Measurements from ENCODE around the gene RABGGTA. TPM values are rescaled to one million over a fixed set of nuclear protein-coding genes. Genes with fewer than 3 reads are reported as not detected.

Gene RABGGTA
- total RNA-seq, 4 donors from 2014 or later, result 11.9 to 34.9 (median 22.6) TPM

GRCh38 chr14:24234095-24235005, 37.0 kb downstream of the RABGGTA start:
- TF ChIP-seq CTCF (IDR thresholded peaks at IDR 0.05; ENCODE audit: low read depth), result no peak

- TF ChIP-seq CTCF (IDR thresholded peaks at IDR 0.05; ENCODE audit: low read depth), result no peak
Observed at GRCh38 chr14:24233538-24233866, 37.9 kb downstream of the RABGGTA start.

GRCh38 chr14:24232645-24233537, 38.5 kb downstream of the RABGGTA start, which contains the start of gene GMPR2:
Gene GMPR2, plus strand, starts transcription at chr14:24232929. Its CDS starts 325 bp downstream, at chr14:24233254.
- TF ChIP-seq CTCF (IDR thresholded peaks at IDR 0.05; ENCODE audit: low read depth), result no peak

GRCh38 chr14:24232121-24232644, 39.2 kb downstream of the RABGGTA start, which contains the start of gene NEDD8:
Gene NEDD8, minus strand, starts transcription at chr14:24232367. Its CDS starts 100 bp downstream, at chr14:24232267.
- no peak for TF ChIP-seq CTCF (IDR thresholded peaks at IDR 0.05; ENCODE audit: low read depth)

GRCh38 chr14:24231263-24232120, 39.9 kb downstream of the RABGGTA start:
- TF ChIP-seq CTCF (IDR thresholded peaks at IDR 0.05; ENCODE audit: low read depth), result no peak

GRCh38 chr14:24228902-24229301, 42.5 kb downstream of the RABGGTA start:
- no peak for TF ChIP-seq CTCF (IDR thresholded peaks at IDR 0.05; ENCODE audit: low read depth)
